Measurements from ENCODE around the gene ENAM.
A peak's percentile ranks its signal among the peaks of the same experiment; 100 is the strongest.
"Not testable (repeated sequence)": the region's sequence is repeated elsewhere in the genome, so short reads cannot be mapped to it uniquely, and the experiment has no call there.

Gene ENAM

GRCh38 chr4:70676554-70677090 is 48.1 kb downstream of the ENAM start:
- H3K4me3 ChIP-seq (ENCODE audit: insufficient read depth, low read depth, low read length) = no peak overlapping the region
- H3K27ac ChIP-seq (ENCODE audit: insufficient read depth, low read depth, low read length, poor library complexity, severe bottlenecking) = no peak overlapping the region
- 85 to 89% methylated on average over 6 of the region's 6 CpGs for WGBS, 2 experiments
- H3K36me3 ChIP-seq (ENCODE audit: control insufficient read depth, insufficient read depth, low read length) = no peaks in the 10 kb centered on the region
- H3K27me3 ChIP-seq (ENCODE audit: control insufficient read depth, insufficient read depth, low read length, poor library complexity, severe bottlenecking) = no peaks in the 10 kb centered on the region
- no peaks in the 10 kb centered on the region for H3K9me3 ChIP-seq (ENCODE audit: control insufficient read depth, low read length)
- H3K4me1 ChIP-seq (ENCODE audit: control insufficient read depth, insufficient read depth, low read length) = no peaks in the 10 kb centered on the region

GRCh38 chr4:70678383-70678999 is 49.9 kb downstream of the ENAM start:
- Histone ChIP-seq H3K36me3 (ENCODE audit: control insufficient read depth, insufficient read depth, low read length) (no peaks in the 10 kb centered on the region), H3K27ac (ENCODE audit: insufficient read depth, low read depth, low read length, poor library complexity, severe bottlenecking) (no peak overlapping the region), H3K27me3 (ENCODE audit: control insufficient read depth, insufficient read depth, low read length, poor library complexity, severe bottlenecking) (no peaks in the 10 kb centered on the region), H3K4me1 (ENCODE audit: control insufficient read depth, insufficient read depth, low read length) (no peaks in the 10 kb centered on the region), H3K4me3 (ENCODE audit: insufficient read depth, low read depth, low read length) (no peak overlapping the region), H3K9me3 (ENCODE audit: control insufficient read depth, low read length) (no peaks in the 10 kb centered on the region)
- 86 to 92% methylated on average over 1 of the region's 1 CpG for WGBS, 2 experiments

GRCh38 chr4:70680934-70681333 is 52.4 kb downstream of the ENAM start:
- Histone ChIP-seq H3K9me3 (ENCODE audit: control insufficient read depth, low read length) (no peaks in the 10 kb centered on the region), H3K27ac (ENCODE audit: insufficient read depth, low read depth, low read length, poor library complexity, severe bottlenecking) (no peak overlapping the region), H3K27me3 (ENCODE audit: control insufficient read depth, insufficient read depth, low read length, poor library complexity, severe bottlenecking) (no peaks in the 10 kb centered on the region), H3K36me3 (ENCODE audit: control insufficient read depth, insufficient read depth, low read length) (no peaks in the 10 kb centered on the region), H3K4me1 (ENCODE audit: control insufficient read depth, insufficient read depth, low read length) (no peaks in the 10 kb centered on the region), H3K4me3 (ENCODE audit: insufficient read depth, low read depth, low read length) (no peak overlapping the region)

GRCh38 chr4:70681704-70682103 is 53.2 kb downstream of the ENAM start:
- no peaks in the 10 kb centered on the region for H3K36me3 ChIP-seq (ENCODE audit: control insufficient read depth, insufficient read depth, low read length)

GRCh38 chr4:70682142-70682541 is 53.6 kb downstream of the ENAM start:
- H3K4me3 ChIP-seq (ENCODE audit: insufficient read depth, low read depth, low read length); H3K27me3 ChIP-seq (ENCODE audit: control insufficient read depth, insufficient read depth, low read length, poor library complexity, severe bottlenecking); H3K4me1 ChIP-seq (ENCODE audit: control insufficient read depth, insufficient read depth, low read length); H3K9me3 ChIP-seq (ENCODE audit: control insufficient read depth, low read length); H3K36me3 ChIP-seq (ENCODE audit: control insufficient read depth, insufficient read depth, low read length); H3K27ac ChIP-seq (ENCODE audit: insufficient read depth, low read depth, low read length, poor library complexity, severe bottlenecking): not testable (repeated sequence)
- WGBS, 2 experiments = 84 to 93% methylated on average over 3 of the region's 3 CpGs

More at GRCh38 chr4:70681704-70682103, 53.2 kb downstream of the ENAM start:
- Histone ChIP-seq H3K27me3 (ENCODE audit: control insufficient read depth, insufficient read depth, low read length, poor library complexity, severe bottlenecking) (no peaks in the 10 kb centered on the region), H3K4me1 (ENCODE audit: control insufficient read depth, insufficient read depth, low read length) (no peaks in the 10 kb centered on the region), H3K27ac (ENCODE audit: insufficient read depth, low read depth, low read length, poor library complexity, severe bottlenecking) (no peak overlapping the region), H3K9me3 (ENCODE audit: control insufficient read depth, low read length) (no peaks in the 10 kb centered on the region), H3K4me3 (ENCODE audit: insufficient read depth, low read depth, low read length) (no peak overlapping the region)

GRCh38 chr4:70687392-70687791 is 58.8 kb downstream of the ENAM start:
- Histone ChIP-seq H3K9me3 (ENCODE audit: control insufficient read depth, low read length) (no peaks in the 10 kb centered on the region), H3K27me3 (ENCODE audit: control insufficient read depth, insufficient read depth, low read length, poor library complexity, severe bottlenecking) (no peaks in the 10 kb centered on the region), H3K4me1 (ENCODE audit: control insufficient read depth, insufficient read depth, low read length) (peaks cover 8% of the 10 kb centered on the region), H3K36me3 (ENCODE audit: control insufficient read depth, insufficient read depth, low read length) (peaks cover under 1% of the 10 kb centered on the region), H3K27ac (ENCODE audit: insufficient read depth, low read depth, low read length, poor library complexity, severe bottlenecking) (peak overlapping the region; percentile 93), H3K4me3 (ENCODE audit: insufficient read depth, low read depth, low read length) (peak overlapping the region; percentile 91)
- WGBS, 2 experiments = 88 to 89% methylated on average over 13 of the region's 13 CpGs

GRCh38 chr4:70687821-70688794 is 59.6 kb downstream of the ENAM start, which contains the start of gene UTP3:
UTP3 (plus strand) TSS chr4:70688532; CDS start chr4:70688678, 146 bp downstream.
- Histone ChIP-seq H3K36me3 (ENCODE audit: control insufficient read depth, insufficient read depth, low read length) (peaks cover 5% of the 10 kb centered on the region), H3K27ac (ENCODE audit: insufficient read depth, low read depth, low read length, poor library complexity, severe bottlenecking) (peak within 1 kb of the TSS; percentile 93), H3K9me3 (ENCODE audit: control insufficient read depth, low read length) (no peaks in the 10 kb centered on the region), H3K4me3 (ENCODE audit: insufficient read depth, low read depth, low read length) (peak within 1 kb of the TSS; percentile 91), H3K27me3 (ENCODE audit: control insufficient read depth, insufficient read depth, low read length, poor library complexity, severe bottlenecking) (no peaks in the 10 kb centered on the region), H3K4me1 (ENCODE audit: control insufficient read depth, insufficient read depth, low read length) (peaks cover 8% of the 10 kb centered on the region)
- 1% methylated on average over 70 of the region's 70 CpGs for WGBS, 2 experiments

GRCh38 chr4:70688795-70689231 is 60.3 kb downstream of the ENAM start:
- WGBS, 2 experiments = 2% methylated on average over 19 of the region's 19 CpGs
- H3K27ac ChIP-seq (ENCODE audit: insufficient read depth, low read depth, low read length, poor library complexity, severe bottlenecking) = peak overlapping the region; percentile 56
- peak overlapping the region; percentile 91 for H3K4me3 ChIP-seq (ENCODE audit: insufficient read depth, low read depth, low read length)
- no peaks in the 10 kb centered on the region for H3K9me3 ChIP-seq (ENCODE audit: control insufficient read depth, low read length)
- H3K4me1 ChIP-seq (ENCODE audit: control insufficient read depth, insufficient read depth, low read length) = peaks cover 8% of the 10 kb centered on the region
- no peaks in the 10 kb centered on the region for H3K27me3 ChIP-seq (ENCODE audit: control insufficient read depth, insufficient read depth, low read length, poor library complexity, severe bottlenecking)
- peaks cover 5% of the 10 kb centered on the region for H3K36me3 ChIP-seq (ENCODE audit: control insufficient read depth, insufficient read depth, low read length)

- WGBS, 2 experiments = 80% methylated on average over 1 of the region's 1 CpG; no CpG with 5 or more reads in 1 of the 2 experiments
- Histone ChIP-seq H3K27ac (ENCODE audit: insufficient read depth, low read depth, low read length, poor library complexity, severe bottlenecking) (no peak overlapping the region), H3K36me3 (ENCODE audit: control insufficient read depth, insufficient read depth, low read length) (peaks cover 5% of the 10 kb centered on the region), H3K4me3 (ENCODE audit: insufficient read depth, low read depth, low read length) (no peak overlapping the region), H3K9me3 (ENCODE audit: control insufficient read depth, low read length) (no peaks in the 10 kb centered on the region), H3K27me3 (ENCODE audit: control insufficient read depth, insufficient read depth, low read length, poor library complexity, severe bottlenecking) (no peaks in the 10 kb centered on the region), H3K4me1 (ENCODE audit: control insufficient read depth, insufficient read depth, low read length) (peaks cover 8% of the 10 kb centered on the region)
These were observed 63.1 kb downstream of the ENAM start for GRCh38 chr4:70691661-70692060.

- H3K4me1 ChIP-seq (ENCODE audit: control insufficient read depth, insufficient read depth, low read length); H3K9me3 ChIP-seq (ENCODE audit: control insufficient read depth, low read length); H3K27ac ChIP-seq (ENCODE audit: insufficient read depth, low read depth, low read length, poor library complexity, severe bottlenecking); H3K36me3 ChIP-seq (ENCODE audit: control insufficient read depth, insufficient read depth, low read length); H3K4me3 ChIP-seq (ENCODE audit: insufficient read depth, low read depth, low read length); H3K27me3 ChIP-seq (ENCODE audit: control insufficient read depth, insufficient read depth, low read length, poor library complexity, severe bottlenecking): not testable (repeated sequence)
- WGBS, 2 experiments = 90 to 95% methylated on average over 7 of the region's 7 CpGs
These were observed 66.1 kb downstream of the ENAM start for GRCh38 chr4:70694633-70695032.

Data from ectodermal cell (in vitro differentiated cells).